Ovary (tissue), 3 donors: ENCODE measurements around the gene TECPR2.

Experiments used
- POLR2A ChIP-seq: fragments of 450-650 bp; IDR thresholded peaks from one replicate; pipeline ENCODE4 v1.6.1; 2017; ENCODE audit warnings: antibody characterized with exemption, mild to moderate bottlenecking, moderate library complexity
- TF ChIP-seq, protein P1 (sequence below), 3 donors: fragments of 450-650 bp in 2 of 3; fragments of 200-600 bp in 1 of 3; IDR thresholded peaks; one replicate each; pipeline versions ENCODE4 v1.5.1 to v1.8.0; 2016 to 2022; ENCODE audit warnings: antibody characterized with exemption in 3 of 3, mild to moderate bottlenecking in 1 of 3
- donor health status: DM: no; HTN: no; CAD: no.

DNA sequence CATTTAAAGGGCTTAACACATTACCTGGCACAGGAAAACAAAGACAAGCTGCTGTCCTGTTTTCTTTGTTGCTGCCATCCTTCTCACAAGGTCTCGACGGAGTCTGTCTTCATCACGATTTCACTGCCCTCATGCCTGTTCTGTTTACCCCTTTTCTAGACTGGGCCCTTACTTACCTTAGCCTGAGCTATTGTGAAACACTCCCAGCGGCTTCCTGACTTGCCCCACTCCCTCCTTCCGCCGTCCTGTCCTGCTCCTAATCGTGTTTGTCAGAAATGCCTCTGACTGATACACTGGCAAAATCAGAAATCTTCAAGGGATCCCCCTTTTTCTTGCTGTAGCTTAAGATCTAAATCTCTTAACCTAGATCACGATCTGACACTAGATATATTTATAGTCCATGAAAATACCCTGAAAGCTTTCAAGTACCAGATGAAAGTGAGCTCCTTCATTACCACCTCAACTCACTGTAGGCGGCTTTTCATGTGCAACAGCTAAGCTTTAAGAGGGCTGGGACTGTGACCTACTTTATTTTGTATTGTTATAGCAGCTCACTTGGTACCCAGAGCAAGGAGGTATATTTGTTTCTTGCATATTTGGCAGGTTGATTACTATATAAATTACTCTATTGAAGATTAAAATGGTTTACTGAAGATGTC lies 32.1 kb downstream of the TECPR2 start:
- TF ChIP-seq, protein P1, sequence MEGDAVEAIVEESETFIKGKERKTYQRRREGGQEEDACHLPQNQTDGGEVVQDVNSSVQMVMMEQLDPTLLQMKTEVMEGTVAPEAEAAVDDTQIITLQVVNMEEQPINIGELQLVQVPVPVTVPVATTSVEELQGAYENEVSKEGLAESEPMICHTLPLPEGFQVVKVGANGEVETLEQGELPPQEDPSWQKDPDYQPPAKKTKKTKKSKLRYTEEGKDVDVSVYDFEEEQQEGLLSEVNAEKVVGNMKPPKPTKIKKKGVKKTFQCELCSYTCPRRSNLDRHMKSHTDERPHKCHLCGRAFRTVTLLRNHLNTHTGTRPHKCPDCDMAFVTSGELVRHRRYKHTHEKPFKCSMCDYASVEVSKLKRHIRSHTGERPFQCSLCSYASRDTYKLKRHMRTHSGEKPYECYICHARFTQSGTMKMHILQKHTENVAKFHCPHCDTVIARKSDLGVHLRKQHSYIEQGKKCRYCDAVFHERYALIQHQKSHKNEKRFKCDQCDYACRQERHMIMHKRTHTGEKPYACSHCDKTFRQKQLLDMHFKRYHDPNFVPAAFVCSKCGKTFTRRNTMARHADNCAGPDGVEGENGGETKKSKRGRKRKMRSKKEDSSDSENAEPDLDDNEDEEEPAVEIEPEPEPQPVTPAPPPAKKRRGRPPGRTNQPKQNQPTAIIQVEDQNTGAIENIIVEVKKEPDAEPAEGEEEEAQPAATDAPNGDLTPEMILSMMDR (IDR thresholded peaks at IDR 0.05), result no peak
- TF ChIP-seq POLR2A, result no peak
